Measurements from ENCODE around the gene DGKD. TPM values are rescaled to one million over a fixed set of nuclear protein-coding genes. Genes with fewer than 3 reads are reported as not detected.

DGKD gene
- total RNA-seq, 2 experiments from 2014 or later, result 44.2 to 46.4 TPM

DNA sequence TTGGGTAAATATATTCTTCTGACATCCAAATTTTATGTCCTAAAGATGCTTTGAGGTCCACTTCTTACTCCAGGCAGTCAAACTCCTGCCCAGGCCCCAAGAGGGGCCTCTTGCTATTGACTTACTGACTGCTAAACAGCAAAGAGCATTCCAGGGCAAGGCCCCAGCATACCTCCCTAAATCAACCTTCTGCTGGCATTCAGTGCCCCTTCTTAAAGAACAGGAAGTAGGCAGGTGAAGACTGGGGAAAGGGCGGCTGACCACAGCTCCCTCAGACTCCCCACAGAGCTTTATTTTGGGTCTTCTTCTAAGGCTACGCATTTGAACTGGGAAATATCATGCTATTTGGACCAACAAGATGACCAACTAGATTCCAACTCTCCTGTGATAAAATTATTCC, 143.4 kb downstream of the DGKD start:
- Mint-ChIP-seq H3K27ac (no peak overlapping the region), H3K4me1 (ENCODE audit: low read depth) (peaks cover 5% of the 10 kb centered on the region), H3K4me3 (no peak overlapping the region), H3K36me3 (peaks cover 29% of the 10 kb centered on the region), H3K27me3 (no peaks in the 10 kb centered on the region), H3K9me3 (peaks cover 7% of the 10 kb centered on the region)
- intact Hi-C loops (cut with micrococcal nuclease), result no loop called here
- ChIA-PET CTCF (interaction anchor here (1.3 kb wide), 1 partner anchor 214 kb away, joined by 3 read pairs; no protein-coding TSS in a partner anchor), POLR2A (no interaction called here)
- DNase-seq, result no peak

DNA sequence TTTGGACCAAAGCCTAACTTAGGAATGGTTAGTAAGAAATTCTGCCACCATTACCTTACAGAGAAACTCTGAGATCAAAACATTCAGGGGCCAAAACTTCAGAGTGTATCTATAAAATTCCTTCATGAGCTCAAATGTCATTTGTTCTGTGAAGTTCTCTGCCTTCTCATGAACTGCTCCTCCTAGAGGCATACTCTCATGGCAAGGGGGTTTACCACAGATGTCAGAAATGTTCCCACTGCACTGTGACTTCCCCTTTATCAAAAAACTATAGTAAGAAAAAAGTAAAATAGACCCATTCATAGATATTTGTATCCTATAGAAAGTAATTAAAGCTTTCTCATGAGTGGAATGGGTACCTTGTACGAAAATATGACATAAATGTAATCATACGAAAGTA, 143.8 kb downstream of the DGKD start:
- intact Hi-C loops (cut with micrococcal nuclease), result no loop called here
- Mint-ChIP-seq H3K36me3 (peaks cover 31% of the 10 kb centered on the region), H3K4me1 (ENCODE audit: low read depth) (peaks cover 5% of the 10 kb centered on the region), H3K4me3 (no peak overlapping the region), H3K9me3 (peaks cover 11% of the 10 kb centered on the region), H3K27ac (no peak overlapping the region), H3K27me3 (no peaks in the 10 kb centered on the region)
- DNase-seq, result no peak
- CTCF ChIA-PET, result interaction anchor here (1.3 kb wide), 1 partner anchor 213 kb away, joined by 3 read pairs; no protein-coding TSS in a partner anchor
- POLR2A ChIA-PET, result no interaction called here

GRCh38 chr2:233499928-233500327, 145.6 kb downstream of the DGKD start:
- Mint-ChIP-seq H3K9me3 (peaks cover 27% of the 10 kb centered on the region), H3K4me3 (no peak overlapping the region), H3K36me3 (peaks cover 42% of the 10 kb centered on the region)

DNA sequence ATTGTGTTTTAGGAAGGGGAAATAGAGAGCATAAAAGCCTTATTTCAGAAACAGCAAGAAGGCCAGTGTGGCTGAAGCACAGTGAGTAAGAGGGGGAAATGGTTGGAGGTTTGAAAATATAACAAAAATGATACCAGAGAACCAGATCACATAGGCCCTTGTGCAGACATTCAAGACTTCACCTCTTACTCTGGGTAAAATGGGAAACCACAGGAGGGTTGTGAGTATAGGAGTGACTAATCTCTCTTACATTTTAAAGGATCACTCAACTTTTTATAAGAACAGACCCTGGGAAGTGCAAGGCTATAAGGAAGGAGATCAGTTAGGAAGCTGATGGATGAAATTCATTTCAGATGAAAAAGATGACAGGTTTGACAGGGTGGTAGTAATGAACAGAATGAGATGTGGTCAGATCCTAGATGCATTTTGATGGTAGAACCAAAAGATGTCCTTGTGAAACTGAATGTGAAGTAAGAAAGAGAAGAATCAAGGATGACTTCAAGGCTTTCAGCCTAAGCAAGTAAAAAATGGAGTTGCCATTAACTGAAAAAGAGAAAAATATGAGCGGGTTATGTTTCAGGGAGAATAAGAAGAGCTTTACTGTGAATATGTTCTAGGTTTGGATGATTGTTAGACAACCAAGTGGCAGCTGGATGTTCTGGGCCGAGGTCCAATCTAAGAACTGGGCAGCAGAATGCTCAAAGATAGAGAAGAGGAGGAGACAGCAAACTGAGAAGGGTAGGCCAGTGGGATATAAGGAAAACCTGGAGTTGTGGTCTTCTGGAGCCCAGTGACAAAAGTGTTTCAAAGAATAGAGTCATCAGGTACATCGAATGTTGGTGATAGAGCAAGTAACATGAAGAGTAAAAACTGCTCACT, 147.1 kb downstream of the DGKD start:
- Mint-ChIP-seq H3K27ac (no peak overlapping the region), H3K4me1 (ENCODE audit: low read depth) (peaks cover 7% of the 10 kb centered on the region), H3K36me3 (peaks cover 48% of the 10 kb centered on the region), H3K27me3 (no peaks in the 10 kb centered on the region), H3K4me3 (no peak overlapping the region), H3K9me3 (peaks cover 30% of the 10 kb centered on the region)
- ChIA-PET CTCF (no interaction called here), POLR2A (no interaction called here)
- no peak for DNase-seq
- intact Hi-C loops (cut with micrococcal nuclease), result no loop called here

More at GRCh38 chr2:233499928-233500327, 145.6 kb downstream of the DGKD start:
- DNase-seq, result no peak
- ChIA-PET POLR2A (no interaction called here), CTCF (no interaction called here)
- intact Hi-C loops (cut with micrococcal nuclease), result no loop called here
- H3K27me3 Mint-ChIP-seq, result no peaks in the 10 kb centered on the region
- no peak overlapping the region for H3K27ac Mint-ChIP-seq
- H3K4me1 Mint-ChIP-seq (ENCODE audit: low read depth), result peaks cover 7% of the 10 kb centered on the region

- Mint-ChIP-seq H3K27ac (no peak overlapping the region), H3K4me3 (no peak overlapping the region), H3K4me1 (ENCODE audit: low read depth) (peaks cover 7% of the 10 kb centered on the region), H3K27me3 (no peaks in the 10 kb centered on the region), H3K9me3 (peaks cover 30% of the 10 kb centered on the region), H3K36me3 (peaks cover 47% of the 10 kb centered on the region)
- ChIA-PET CTCF (interaction anchor here (1.1 kb wide), 1 partner anchor 60 kb away, joined by 4 read pairs; no protein-coding TSS in a partner anchor), POLR2A (interaction anchor here (0.7 kb wide), 1 partner anchor 558 kb away, joined by 3 read pairs; no protein-coding TSS in a partner anchor)
- DNase-seq, result no peak
- intact Hi-C loops (cut with micrococcal nuclease), result no loop called here
Measured at GRCh38 chr2:233503481-233503880, 149.2 kb downstream of the DGKD start.

DNA sequence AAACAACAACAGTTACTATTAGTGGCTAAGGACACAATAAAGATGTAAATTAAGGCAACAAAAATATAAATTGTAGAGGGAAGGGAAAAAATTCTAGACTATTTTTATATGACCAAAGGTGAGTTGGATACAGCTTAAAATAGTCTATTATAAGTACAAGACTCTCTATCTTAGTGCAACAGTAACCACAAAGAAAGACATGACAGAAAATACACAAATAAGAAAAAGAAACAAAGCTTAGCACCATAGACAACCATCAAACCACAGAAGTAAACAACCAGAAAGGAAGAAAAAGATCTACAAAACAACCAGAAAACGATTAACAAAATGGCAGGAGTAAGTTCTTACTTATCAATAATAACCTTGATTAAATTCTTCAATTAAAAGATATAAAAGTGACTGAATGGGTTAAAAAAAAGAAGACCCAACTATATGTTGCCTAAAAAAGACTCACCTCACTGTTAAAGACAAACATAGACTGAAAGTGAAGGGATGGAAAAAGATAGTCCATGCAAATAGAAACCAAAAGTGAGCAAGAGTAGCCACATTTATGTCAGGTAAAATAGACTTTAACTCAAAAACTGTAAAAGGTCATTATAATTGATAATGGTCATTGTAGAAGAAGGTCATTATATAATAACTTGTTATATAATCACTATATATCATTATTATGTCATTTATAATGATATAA, 149.8 kb downstream of the DGKD start:
- POLR2A ChIA-PET, result interaction anchor here (0.7 kb wide), 1 partner anchor 558 kb away, joined by 3 read pairs; no protein-coding TSS in a partner anchor
- intact Hi-C loops (cut with micrococcal nuclease), result no loop called here
- Mint-ChIP-seq H3K4me3 (no peak overlapping the region), H3K27ac (no peak overlapping the region), H3K4me1 (ENCODE audit: low read depth) (peaks cover 7% of the 10 kb centered on the region), H3K9me3 (peaks cover 30% of the 10 kb centered on the region), H3K36me3 (peaks cover 46% of the 10 kb centered on the region), H3K27me3 (no peaks in the 10 kb centered on the region)
- CTCF ChIA-PET, result interaction anchor here (1.1 kb wide), 1 partner anchor 61 kb away, joined by 4 read pairs; no protein-coding TSS in a partner anchor
- no peak for DNase-seq

GRCh38 chr2:233513953-233514655, 159.8 kb downstream of the DGKD start:
- CTCF ChIA-PET, result no interaction called here
- H3K27me3 Mint-ChIP-seq, result no peaks in the 10 kb centered on the region
- no peak overlapping the region for H3K27ac Mint-ChIP-seq

DNA sequence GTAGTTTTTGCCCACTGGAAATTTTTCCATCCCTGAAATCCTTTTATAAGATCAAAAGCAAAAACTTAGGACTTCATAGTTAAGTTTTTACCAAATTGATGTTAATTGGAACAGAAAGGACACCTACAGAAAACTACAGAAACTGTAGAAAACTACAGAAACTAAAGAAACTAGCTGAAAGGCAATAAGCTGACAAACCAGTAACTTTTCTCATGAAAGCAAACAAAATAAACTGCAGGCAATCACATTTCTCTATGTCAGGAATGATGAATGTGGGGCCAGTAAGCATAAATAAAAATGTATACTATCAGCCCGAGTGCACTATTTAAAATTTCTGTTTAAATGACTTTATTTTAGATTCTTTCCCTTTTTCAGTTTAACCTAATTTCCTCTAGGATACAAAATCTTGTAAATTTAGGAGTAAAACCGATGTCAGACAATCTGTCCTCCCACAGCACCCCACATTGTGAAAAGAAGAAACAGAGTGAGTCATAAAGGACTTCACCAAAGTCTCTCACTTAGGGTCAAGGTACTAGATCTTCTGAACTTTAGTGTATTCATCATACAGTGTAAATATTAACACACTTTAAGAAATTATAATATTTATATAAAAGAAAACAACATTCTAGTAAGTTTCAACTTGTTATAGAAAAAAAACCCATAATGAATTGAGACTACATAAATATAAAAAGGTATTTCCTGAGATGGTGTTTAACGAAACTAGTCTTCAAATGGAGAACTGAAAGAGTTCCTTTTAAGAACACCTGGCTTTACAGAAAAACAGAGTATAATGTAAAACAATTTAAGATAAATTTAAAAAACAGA, 165.7 kb downstream of the DGKD start:
- POLR2A ChIA-PET, result no interaction called here
- peaks cover 4% of the 10 kb centered on the region for H3K4me1 Mint-ChIP-seq (ENCODE audit: low read depth)
- DNase-seq, result no peak
- CTCF ChIA-PET, result no interaction called here
- no peak overlapping the region for H3K4me3 Mint-ChIP-seq
- intact Hi-C loops (cut with micrococcal nuclease), result no loop called here
- no peaks in the 10 kb centered on the region for H3K9me3 Mint-ChIP-seq
- no peak overlapping the region for H3K27ac Mint-ChIP-seq
- H3K36me3 Mint-ChIP-seq, result peaks cover 19% of the 10 kb centered on the region
- no peaks in the 10 kb centered on the region for H3K27me3 Mint-ChIP-seq

More at GRCh38 chr2:233513953-233514655, 159.8 kb downstream of the DGKD start:
- no peak for DNase-seq
- no peak overlapping the region for H3K4me3 Mint-ChIP-seq
- H3K9me3 Mint-ChIP-seq, result no peaks in the 10 kb centered on the region
- intact Hi-C loops (cut with micrococcal nuclease), result no loop called here
- H3K4me1 Mint-ChIP-seq (ENCODE audit: low read depth), result no peaks in the 10 kb centered on the region
- peaks cover 12% of the 10 kb centered on the region for H3K36me3 Mint-ChIP-seq
- POLR2A ChIA-PET, result no interaction called here

Other genes with a start within 250 kb of the DGKD start
- 10 to 100 TPM; 27.0 to 30.5 TPM for gene ATG16L1, start 102.8 kb upstream of the DGKD start, total RNA-seq
- 1 to 10 TPM in 1 of 2 experiments, under 1 TPM in 1; 0.27 to 1.3 TPM for gene SAG, start 46.7 kb upstream of the DGKD start, total RNA-seq
- 10 to 100 TPM; 19.3 to 21.5 TPM for gene USP40, start 212.3 kb downstream of the DGKD start, total RNA-seq

All from activated CD4-positive, alpha-beta memory T cell treated with anti-CD3 and anti-CD28 coated beads for 36 hours (primary cell).